BLaER1 (cell line): Measurements from ENCODE around the gene DPF3.

Source experiments
- H3K27ac ChIP-seq: shearing (Covaris generic); formaldehyde crosslinking; 2 replicates; pipeline ENCODE4 v1.8.1; 2022
- H3K27me3 ChIP-seq: shearing (Covaris generic); formaldehyde crosslinking; 2 replicates; pipeline ENCODE4 v1.8.1; 2022
- H3K36me3 ChIP-seq: shearing (Covaris generic); formaldehyde crosslinking; 2 replicates; pipeline ENCODE4 v1.8.1; 2022
- H3K4me1 ChIP-seq: shearing (Covaris generic); formaldehyde crosslinking; 2 replicates; pipeline ENCODE4 v1.8.1; 2022
- H3K4me2 ChIP-seq: shearing (Covaris generic); formaldehyde crosslinking; 2 replicates; pipeline ENCODE4 v1.8.1; 2022
- H3K4me3 ChIP-seq: shearing (Covaris generic); formaldehyde crosslinking; 2 replicates; pipeline ENCODE4 v1.8.1; 2022
- H3K9ac ChIP-seq: shearing (Covaris generic); formaldehyde crosslinking; 2 replicates; pipeline ENCODE4 v1.8.1; 2022
- H3K9me3 ChIP-seq: shearing (Covaris generic); formaldehyde crosslinking; 2 replicates; pipeline ENCODE4 v1.8.1; 2022
- H4K20me1 ChIP-seq: shearing (Covaris generic); formaldehyde crosslinking; 2 replicates; pipeline ENCODE4 v1.8.1; 2022
- Cebpa-rat ChIP-seq: shearing (Covaris generic); IDR thresholded peaks from 2 replicates; pipeline ENCODE4 v1.8.1; 2022

The DPF3 gene

DNA sequence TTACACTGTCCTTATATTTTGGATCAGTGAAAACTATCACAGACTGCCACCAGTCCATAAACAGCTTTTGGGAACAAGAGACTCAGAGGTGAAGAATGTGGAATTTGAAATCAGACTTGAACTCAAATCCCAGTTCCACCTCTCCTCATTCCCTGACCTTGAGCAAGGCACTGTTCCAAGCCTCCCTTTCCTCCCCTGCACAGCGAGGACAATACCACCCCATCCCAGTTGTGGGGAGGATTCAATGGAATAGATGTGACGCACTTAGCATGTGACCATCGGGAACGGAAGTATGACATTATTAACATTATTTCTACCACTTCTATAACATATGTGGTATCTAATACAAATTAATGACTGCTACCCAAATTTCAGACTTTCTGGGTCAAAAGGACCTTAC, 63.5 kb downstream of the DPF3 start:
- H3K27me3 ChIP-seq, result no peaks in the 10 kb centered on the region
- no peak overlapping the region for H3K9ac ChIP-seq
- no peak overlapping the region for H3K4me2 ChIP-seq
- TF ChIP-seq Cebpa-rat, result no peak
- no peak overlapping the region for H3K27ac ChIP-seq
- H3K4me3 ChIP-seq, result no peak overlapping the region
- H3K36me3 ChIP-seq, result no peaks in the 10 kb centered on the region
- no peaks in the 10 kb centered on the region for H3K9me3 ChIP-seq
- H3K4me1 ChIP-seq, result no peaks in the 10 kb centered on the region
- no peaks in the 10 kb centered on the region for H4K20me1 ChIP-seq

DNA sequence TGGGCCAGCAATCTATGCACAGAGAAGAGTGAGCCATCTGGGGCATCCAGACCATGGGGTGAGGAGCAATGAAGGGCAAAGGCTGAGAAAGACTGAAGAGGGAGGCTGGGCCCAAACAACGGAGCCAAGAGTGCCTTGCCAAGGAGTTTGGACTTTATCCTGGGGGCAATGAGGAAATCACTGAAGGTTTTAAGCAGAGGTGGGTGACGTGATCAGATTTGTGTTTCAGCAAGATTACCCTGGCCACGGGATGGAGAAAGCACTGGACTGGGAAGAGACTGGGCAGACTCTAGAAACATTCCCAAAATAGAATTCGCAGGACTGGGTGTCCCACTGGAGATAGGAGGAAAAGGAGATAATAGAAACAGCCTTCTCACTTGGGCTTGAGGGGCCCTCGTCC, 65.3 kb downstream of the DPF3 start:
- H3K4me3 ChIP-seq, result no peak overlapping the region
- no peak overlapping the region for H3K4me2 ChIP-seq
- no peak overlapping the region for H3K27ac ChIP-seq
- no peaks in the 10 kb centered on the region for H4K20me1 ChIP-seq
- no peaks in the 10 kb centered on the region for H3K4me1 ChIP-seq
- no peak overlapping the region for H3K9ac ChIP-seq
- no peaks in the 10 kb centered on the region for H3K36me3 ChIP-seq
- no peaks in the 10 kb centered on the region for H3K9me3 ChIP-seq
- H3K27me3 ChIP-seq, result no peaks in the 10 kb centered on the region
- TF ChIP-seq Cebpa-rat, result no peak

DNA sequence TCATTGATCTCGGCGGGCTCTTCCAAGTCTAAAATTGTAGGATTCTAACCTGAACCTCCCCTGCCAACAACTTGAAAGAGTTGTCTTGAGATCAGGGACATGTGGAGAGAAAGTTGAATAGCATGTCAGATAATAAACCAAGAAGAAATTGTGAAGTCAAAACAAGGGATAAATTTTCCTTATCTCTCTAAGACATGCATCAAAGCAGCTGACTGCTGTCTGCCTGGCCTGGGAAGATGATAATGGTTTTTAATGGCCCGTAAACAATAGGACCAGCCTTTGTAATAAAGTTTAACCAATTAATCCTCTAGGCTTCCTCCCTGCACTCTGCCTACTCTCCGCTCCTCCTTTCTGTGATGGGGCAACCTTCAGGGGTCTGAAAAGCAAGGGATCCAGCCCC, 67.9 kb downstream of the DPF3 start:
- TF ChIP-seq Cebpa-rat, result no peak
- Histone ChIP-seq H3K9me3 (no peaks in the 10 kb centered on the region), H3K4me1 (no peaks in the 10 kb centered on the region), H3K36me3 (no peaks in the 10 kb centered on the region), H3K27ac (no peak overlapping the region), H3K9ac (no peak overlapping the region), H3K4me3 (no peak overlapping the region), H4K20me1 (no peaks in the 10 kb centered on the region), H3K27me3 (no peaks in the 10 kb centered on the region), H3K4me2 (no peak overlapping the region)

DNA sequence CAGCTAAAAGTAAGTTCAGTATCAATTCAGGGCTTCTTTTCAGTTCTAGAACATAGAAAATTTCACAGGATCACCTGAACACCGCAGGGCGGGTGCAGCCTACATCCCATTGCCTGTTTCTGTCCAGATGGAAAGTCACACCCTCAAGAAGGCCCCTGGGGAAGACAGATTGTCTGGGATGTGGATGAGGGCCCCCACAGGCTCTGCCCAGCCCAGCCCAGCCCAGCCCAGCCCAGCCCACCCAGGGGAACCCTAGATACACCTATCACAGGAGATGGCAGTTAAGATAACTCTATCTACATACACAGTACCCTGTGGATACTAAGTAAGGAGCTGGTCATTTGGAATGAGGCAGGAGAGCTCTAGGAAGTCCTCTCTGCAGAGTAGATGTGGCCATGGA, 68.4 kb downstream of the DPF3 start:
- Histone ChIP-seq H3K4me1 (no peaks in the 10 kb centered on the region), H3K4me2 (no peak overlapping the region), H3K9me3 (no peaks in the 10 kb centered on the region), H3K4me3 (no peak overlapping the region), H3K27ac (no peak overlapping the region), H3K27me3 (no peaks in the 10 kb centered on the region), H3K9ac (no peak overlapping the region), H3K36me3 (no peaks in the 10 kb centered on the region), H4K20me1 (no peaks in the 10 kb centered on the region)
- TF ChIP-seq Cebpa-rat, result no peak

DNA sequence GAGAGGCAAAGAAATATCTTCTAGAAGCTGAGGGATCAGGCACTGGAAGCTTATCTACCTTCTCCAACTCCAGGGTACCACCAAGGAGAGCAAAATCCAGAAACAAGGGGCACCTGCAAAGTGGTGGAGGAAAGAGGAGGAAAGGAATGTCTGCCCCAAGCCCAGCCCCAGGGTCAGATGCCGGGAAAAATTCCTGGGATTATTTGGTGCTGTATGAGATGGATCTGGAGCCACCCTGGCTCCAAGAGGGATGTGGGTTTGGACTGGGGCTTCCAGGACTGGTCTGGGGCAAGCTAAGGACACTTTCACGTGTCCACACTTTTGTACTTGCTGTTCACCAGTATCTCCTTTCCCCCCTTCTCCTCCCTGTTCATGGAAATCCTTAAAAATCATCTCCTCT, 69.8 kb downstream of the DPF3 start:
- no peak overlapping the region for H3K27ac ChIP-seq
- no peak overlapping the region for H3K4me2 ChIP-seq
- H3K4me1 ChIP-seq, result no peaks in the 10 kb centered on the region
- H3K4me3 ChIP-seq, result no peak overlapping the region
- TF ChIP-seq Cebpa-rat, result no peak
- H3K9me3 ChIP-seq, result peaks cover 2% of the 10 kb centered on the region; the same call in 1 of the 2 replicates
- H3K36me3 ChIP-seq, result no peaks in the 10 kb centered on the region
- no peaks in the 10 kb centered on the region for H4K20me1 ChIP-seq
- H3K27me3 ChIP-seq, result no peaks in the 10 kb centered on the region
- H3K9ac ChIP-seq, result no peak overlapping the region

DNA sequence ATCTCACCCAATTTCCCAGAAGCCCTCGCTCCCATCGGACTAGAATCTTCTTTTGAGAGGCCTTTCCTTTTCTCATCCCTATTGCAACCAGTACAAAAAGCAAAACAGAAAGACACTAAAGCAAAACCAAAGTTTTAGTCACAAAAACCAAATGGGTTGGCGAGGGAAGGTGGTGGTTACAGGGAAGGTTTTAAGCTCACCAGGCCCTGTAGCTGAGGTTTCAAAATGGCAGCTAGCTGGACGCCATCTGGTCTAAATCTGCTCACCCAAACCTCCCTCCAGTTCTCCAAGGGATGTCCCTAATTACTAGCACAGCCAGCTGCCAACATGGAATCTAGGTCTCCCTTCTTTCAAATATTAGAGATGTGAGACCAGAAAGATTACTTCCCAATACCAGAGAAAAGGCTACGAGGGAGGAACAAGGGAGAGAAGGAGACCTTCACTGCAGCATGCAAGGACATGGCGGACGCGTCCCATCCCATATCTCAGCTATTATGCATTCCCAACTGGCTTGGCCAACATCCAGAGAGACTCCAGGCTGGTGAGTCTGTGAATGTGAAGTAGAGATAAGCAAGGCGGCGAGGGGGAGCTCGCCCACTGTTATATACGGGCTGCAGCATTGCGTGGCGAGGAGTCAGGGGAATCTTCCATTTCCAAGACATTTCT, 70.8 kb downstream of the DPF3 start:
- Histone ChIP-seq H3K4me3 (no peak overlapping the region), H3K9me3 (peaks cover 4% of the 10 kb centered on the region; the same call in 1 of the 2 replicates), H3K4me1 (no peaks in the 10 kb centered on the region), H3K36me3 (no peaks in the 10 kb centered on the region), H4K20me1 (no peaks in the 10 kb centered on the region), H3K27ac (no peak overlapping the region), H3K9ac (no peak overlapping the region), H3K27me3 (no peaks in the 10 kb centered on the region), H3K4me2 (no peak overlapping the region)
- no peak for TF ChIP-seq Cebpa-rat

DNA sequence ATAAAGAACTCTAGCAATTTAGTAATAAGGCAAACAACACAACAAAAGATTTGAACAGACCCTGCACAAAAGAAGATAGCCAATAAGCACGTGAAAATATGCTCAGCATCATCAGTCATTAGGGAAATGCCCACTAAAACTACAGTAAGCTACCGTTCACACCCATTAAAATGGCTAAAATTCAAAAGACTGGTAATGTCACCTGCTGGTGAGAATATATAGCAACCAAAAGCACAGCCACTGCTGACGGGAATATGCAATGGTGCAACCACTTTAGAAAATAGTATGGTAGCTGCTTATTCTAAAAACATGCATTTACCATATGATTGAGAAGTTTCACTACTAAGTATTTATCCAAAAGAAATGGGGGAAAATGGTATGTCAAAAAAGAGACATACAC, 74.9 kb downstream of the DPF3 start:
- no peaks in the 10 kb centered on the region for H3K27me3 ChIP-seq
- H3K9me3 ChIP-seq, result peaks cover 4% of the 10 kb centered on the region; the same call in 1 of the 2 replicates
- H3K4me1 ChIP-seq, result no peaks in the 10 kb centered on the region
- H3K27ac ChIP-seq, result no peak overlapping the region
- no peak overlapping the region for H3K4me2 ChIP-seq
- H3K36me3 ChIP-seq, result no peaks in the 10 kb centered on the region
- no peak overlapping the region for H3K9ac ChIP-seq
- TF ChIP-seq Cebpa-rat, result no peak
- no peak overlapping the region for H3K4me3 ChIP-seq
- no peaks in the 10 kb centered on the region for H4K20me1 ChIP-seq

DNA sequence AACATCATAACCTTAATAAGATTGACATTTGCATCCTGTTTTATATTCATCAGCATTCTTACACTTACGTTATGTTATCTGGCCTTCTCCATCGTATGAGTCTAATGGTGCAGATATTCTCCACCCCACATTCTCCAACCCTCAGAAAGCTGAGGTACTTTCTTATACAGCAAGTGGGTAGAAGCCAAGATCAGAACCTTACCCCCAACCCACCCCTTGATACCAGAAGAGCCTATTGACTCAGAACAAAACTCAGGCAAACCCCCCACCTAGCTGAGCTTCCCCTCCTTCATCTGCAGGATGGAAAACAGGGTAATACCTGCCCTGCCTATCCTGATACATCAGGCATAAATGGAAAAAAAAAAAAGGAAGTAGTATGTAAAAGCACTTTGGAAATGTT, 77.6 kb downstream of the DPF3 start:
- Histone ChIP-seq H3K36me3 (no peaks in the 10 kb centered on the region), H3K4me1 (no peaks in the 10 kb centered on the region), H3K27me3 (no peaks in the 10 kb centered on the region), H3K27ac (no peak overlapping the region), H3K4me3 (no peak overlapping the region), H3K9me3 (peaks cover 4% of the 10 kb centered on the region; the same call in 1 of the 2 replicates), H3K9ac (no peak overlapping the region), H3K4me2 (no peak overlapping the region), H4K20me1 (no peaks in the 10 kb centered on the region)
- no peak for TF ChIP-seq Cebpa-rat

DNA sequence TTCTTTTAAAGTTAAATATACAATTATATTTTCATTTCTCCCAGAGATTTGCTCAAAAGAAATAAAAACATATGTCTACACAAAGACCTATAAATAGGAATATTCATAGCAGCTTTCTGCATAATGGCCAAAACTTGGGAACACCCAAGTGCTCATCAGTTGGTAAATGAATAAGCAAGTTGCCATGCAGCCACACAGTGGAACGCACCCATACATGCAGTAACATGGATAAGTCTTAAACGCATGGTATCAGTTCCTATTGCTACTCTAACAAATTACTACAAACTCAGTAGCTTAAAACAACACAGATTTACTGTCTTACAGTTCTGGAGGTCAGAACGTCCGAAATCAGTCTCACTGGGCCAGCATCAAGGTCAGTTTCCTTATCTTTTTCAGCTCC, 78.5 kb downstream of the DPF3 start:
- Histone ChIP-seq H3K4me3 (no peak overlapping the region), H3K9me3 (peaks cover 4% of the 10 kb centered on the region; the same call in 1 of the 2 replicates), H4K20me1 (no peaks in the 10 kb centered on the region), H3K9ac (no peak overlapping the region), H3K27me3 (no peaks in the 10 kb centered on the region), H3K36me3 (no peaks in the 10 kb centered on the region), H3K4me2 (no peak overlapping the region), H3K27ac (no peak overlapping the region), H3K4me1 (no peaks in the 10 kb centered on the region)
- no peak for TF ChIP-seq Cebpa-rat

DNA sequence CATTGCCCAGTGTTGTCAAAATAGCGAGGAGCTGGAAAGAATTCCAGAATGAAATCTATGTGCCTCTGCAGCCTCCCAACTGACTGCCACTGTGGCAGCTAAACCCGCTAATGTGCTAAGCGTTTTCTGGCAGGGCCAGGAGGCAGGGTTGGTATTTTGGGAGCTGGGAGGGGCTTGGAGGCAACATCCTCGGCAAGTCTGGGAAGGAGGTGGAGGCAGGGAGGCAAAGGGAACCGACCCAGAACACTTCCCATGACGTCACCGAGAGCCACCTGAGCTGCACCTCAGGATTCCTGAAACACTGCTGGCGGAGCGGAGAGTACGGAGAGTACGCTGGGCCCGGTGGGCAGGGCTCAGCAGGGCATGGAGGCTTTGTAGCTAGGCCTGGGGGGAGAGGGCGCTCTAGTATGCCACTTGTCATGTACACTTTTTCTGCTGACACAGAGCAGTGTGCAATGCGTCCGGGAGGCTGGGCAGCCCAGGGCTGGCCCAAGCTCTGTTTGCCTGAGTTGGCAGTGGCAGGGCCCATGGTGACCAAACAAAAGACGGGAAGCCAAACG, 81.5 kb downstream of the DPF3 start:
- Histone ChIP-seq H3K27me3 (no peaks in the 10 kb centered on the region), H3K36me3 (no peaks in the 10 kb centered on the region), H3K27ac (no peak overlapping the region), H3K9me3 (no peaks in the 10 kb centered on the region), H3K4me3 (no peak overlapping the region), H3K4me2 (no peak overlapping the region), H4K20me1 (no peaks in the 10 kb centered on the region), H3K4me1 (no peaks in the 10 kb centered on the region), H3K9ac (no peak overlapping the region)
- TF ChIP-seq Cebpa-rat, result no peak

DNA sequence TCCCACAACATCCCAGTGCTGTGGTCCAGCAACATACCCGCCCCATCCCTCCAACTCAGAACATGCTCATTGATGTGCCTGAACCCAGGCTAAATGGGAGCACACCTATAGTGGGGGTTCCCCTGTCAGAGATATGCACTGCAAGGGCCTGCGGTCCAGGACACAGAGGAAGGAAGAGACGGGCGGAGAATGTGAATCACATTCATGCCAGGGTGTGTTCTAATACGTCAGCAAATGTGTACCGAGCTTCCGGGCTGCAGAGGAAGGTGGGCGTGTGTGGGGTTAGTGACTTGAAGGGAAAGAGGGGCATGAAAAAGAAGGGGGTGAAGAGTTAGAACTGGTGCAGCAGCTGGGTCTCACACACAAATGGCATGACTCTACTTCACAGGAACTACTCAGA, 83.7 kb downstream of the DPF3 start:
- Histone ChIP-seq H3K27me3 (no peaks in the 10 kb centered on the region), H4K20me1 (no peaks in the 10 kb centered on the region), H3K9me3 (no peaks in the 10 kb centered on the region), H3K4me2 (no peak overlapping the region), H3K27ac (no peak overlapping the region), H3K4me3 (no peak overlapping the region), H3K4me1 (no peaks in the 10 kb centered on the region), H3K36me3 (no peaks in the 10 kb centered on the region), H3K9ac (no peak overlapping the region)
- TF ChIP-seq Cebpa-rat, result no peak
